GM19035 (cell line): Measurements from ENCODE around the gene AP1S3.
"Not testable (repeated sequence)": the region's sequence is repeated elsewhere in the genome, so short reads cannot be mapped to it uniquely, and the experiment has no call there.

Experiments
- ATAC-seq: cut with Tn5 transposase; IDR thresholded peaks from one replicate; pipeline ENCODE4 v1.9.1; 2021; ENCODE audit not compliant: unreplicated experiment

AP1S3 gene

GRCh38 chr2:223811757-223812156, 25.6 kb downstream of the AP1S3 start:
- ATAC-seq = no peak

- ATAC-seq = no peak
Measured at GRCh38 chr2:223805008-223805407, 32.4 kb downstream of the AP1S3 start.

GRCh38 chr2:223801736-223802135, 35.6 kb downstream of the AP1S3 start:
- ATAC-seq = no peak

GRCh38 chr2:223800908-223801307, 36.5 kb downstream of the AP1S3 start:
- no peak for ATAC-seq

GRCh38 chr2:223797811-223798721, 39.3 kb downstream of the AP1S3 start:
- peak; percentile 99 for ATAC-seq

GRCh38 chr2:223797037-223797436, 40.3 kb downstream of the AP1S3 start:
- no peak for ATAC-seq

GRCh38 chr2:223789423-223789822, 48.0 kb downstream of the AP1S3 start:
- no peak for ATAC-seq

- ATAC-seq = no peak
Measured at GRCh38 chr2:223788826-223789225, 48.6 kb downstream of the AP1S3 start.

- ATAC-seq = not testable (repeated sequence)
Measured at GRCh38 chr2:223788106-223788505, 49.3 kb downstream of the AP1S3 start.

- ATAC-seq = peak; percentile 44
Measured at GRCh38 chr2:223787358-223787757, 50.0 kb downstream of the AP1S3 start.

- ATAC-seq = peak; percentile 62
Measured at GRCh38 chr2:223786943-223787342, 50.4 kb downstream of the AP1S3 start.

- ATAC-seq = no peak
Measured at GRCh38 chr2:223786236-223786635, 51.1 kb downstream of the AP1S3 start.

- no peak for ATAC-seq
Measured at GRCh38 chr2:223784221-223784772, 53.1 kb downstream of the AP1S3 start.

GRCh38 chr2:223782629-223783028, 54.8 kb downstream of the AP1S3 start:
- ATAC-seq = no peak

GRCh38 chr2:223781560-223781959, 55.8 kb downstream of the AP1S3 start:
- ATAC-seq = no peak

GRCh38 chr2:223779877-223780276, 57.5 kb downstream of the AP1S3 start:
- peak; percentile 64 for ATAC-seq

GRCh38 chr2:223774193-223774592, 63.2 kb downstream of the AP1S3 start:
- no peak for ATAC-seq

GRCh38 chr2:223772363-223772762, 65.0 kb downstream of the AP1S3 start:
- no peak for ATAC-seq

- ATAC-seq = no peak
Measured at GRCh38 chr2:223771475-223771874, 65.9 kb downstream of the AP1S3 start.

GRCh38 chr2:223768179-223768578, 69.2 kb downstream of the AP1S3 start:
- ATAC-seq = no peak

GRCh38 chr2:223767341-223767740, 70.0 kb downstream of the AP1S3 start:
- no peak for ATAC-seq

GRCh38 chr2:223765221-223765785, 72.1 kb downstream of the AP1S3 start:
- ATAC-seq = no peak
